ENCODE data around the gene ATXN10.

The ATXN10 gene

DNA sequence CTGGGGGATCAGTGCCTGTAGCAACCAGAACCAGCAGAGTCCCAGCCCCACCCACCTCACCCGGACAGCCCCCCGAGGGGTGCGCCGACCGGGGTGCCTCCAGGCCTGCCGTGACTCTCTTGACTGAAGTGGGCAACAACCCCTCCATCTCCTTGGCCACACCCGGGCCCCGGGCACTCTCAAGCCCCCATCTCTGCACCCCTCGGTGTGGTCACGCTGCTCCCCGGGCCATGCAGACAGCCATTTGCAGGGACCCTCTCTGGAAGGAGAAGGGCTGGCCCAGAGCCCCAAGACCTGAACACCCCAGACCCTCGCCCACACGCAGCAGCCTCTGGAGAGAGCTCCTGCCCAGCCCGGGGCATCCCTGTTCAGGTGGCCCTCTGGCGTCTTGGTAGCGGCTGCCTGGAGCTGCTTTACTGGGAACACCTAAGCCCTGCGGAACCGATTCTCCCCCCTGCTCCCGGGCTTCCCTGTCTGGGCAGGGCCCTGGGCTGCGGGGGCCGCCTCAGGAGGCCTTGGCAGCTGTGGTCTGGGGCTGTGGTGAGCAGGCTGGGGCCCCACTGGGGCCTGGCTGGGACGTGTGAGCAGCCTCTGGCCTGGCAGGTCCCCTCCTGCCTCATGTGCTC lies 220.5 kb downstream of the ATXN10 start:
- no peak for DNase-seq (ENCODE audit: low spot score)

DNA sequence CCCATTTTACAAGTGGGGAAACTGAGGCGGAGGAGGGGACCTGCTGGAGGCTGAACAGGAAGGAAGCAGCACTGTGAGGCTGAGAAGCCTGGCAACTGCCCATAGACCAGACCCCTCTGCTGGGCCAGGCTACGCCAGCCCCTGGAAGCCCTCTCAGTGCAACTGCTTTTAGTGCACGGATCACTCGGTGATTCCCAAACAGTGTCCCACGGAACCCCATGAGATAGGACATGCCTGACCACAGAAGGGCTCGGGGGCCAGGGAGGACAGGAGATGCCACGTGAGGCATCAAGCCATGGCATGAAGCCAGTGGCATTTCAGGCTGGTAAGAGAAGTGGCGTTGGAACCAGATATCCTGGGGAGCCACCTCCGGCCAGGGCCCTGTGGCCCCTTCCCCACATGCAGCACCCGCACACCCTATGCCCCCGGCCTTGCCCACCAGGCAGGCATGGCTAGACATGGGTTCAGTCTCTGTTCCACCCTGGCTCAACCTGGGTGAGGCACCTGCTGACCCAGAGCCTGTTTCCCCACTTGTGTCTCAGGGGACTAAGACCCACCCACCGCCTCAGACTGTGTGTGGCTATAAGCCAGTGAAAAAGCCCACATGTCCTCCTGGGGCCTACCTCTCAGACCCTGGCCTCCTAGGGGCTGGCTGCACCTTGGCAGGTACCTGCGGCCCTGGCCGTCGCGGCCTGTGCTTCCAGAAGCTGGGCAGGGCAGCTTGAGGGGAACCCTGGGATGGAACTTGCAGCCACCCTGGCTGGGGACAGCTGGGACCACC lies 221.2 kb downstream of the ATXN10 start:
- DNase-seq (ENCODE audit: low spot score) = no peak

DNA sequence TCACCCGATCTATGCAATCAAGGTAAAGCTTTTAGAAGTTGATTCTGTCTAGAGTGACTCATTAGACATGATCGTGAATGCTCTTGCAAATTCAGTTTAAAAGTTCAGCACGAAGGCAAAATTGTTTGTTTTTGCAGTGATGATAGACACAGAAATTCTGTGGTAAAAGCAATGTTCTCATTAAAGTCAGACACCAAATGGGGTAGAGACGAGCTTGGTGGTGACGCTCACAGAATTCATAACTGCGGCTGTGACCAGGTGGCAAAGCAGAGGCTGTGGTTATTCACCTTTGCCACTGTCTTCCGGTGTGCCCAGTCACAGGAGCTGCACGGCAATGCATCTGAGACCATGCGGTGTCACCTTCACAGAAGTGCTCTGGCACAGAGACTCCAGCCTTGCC lies 221.9 kb downstream of the ATXN10 start:
- no peak for DNase-seq (ENCODE audit: low spot score)

All from hematopoietic multipotent progenitor cell treated with erythropoietin and hydrocortisone succinate and interleukin-3 and kit ligand, for 15 days (in vitro differentiated cells).